SHP77 (cell line): ENCODE results near the gene CDC23.
"Not testable (repeated sequence)": the region's sequence is repeated elsewhere in the genome, so short reads cannot be mapped to it uniquely, and the experiment has no call there.

Experiments used
- DNase-seq, 2 experiments: peaks; one replicate each; lab custom pipeline; 2025; lab: John Stamatoyannopoulos, UW

Gene CDC23

GRCh38 chr5:138213161-138214029 is at the start of gene CDC23:
Gene CDC23 (minus strand): TSS chr5:138213323. CDS start chr5:138213312, 11 bp downstream.
- peak; percentile 98 to 99 for DNase-seq

GRCh38 chr5:138258704-138259292 is 45.7 kb upstream of the CDC23 start:
- DNase-seq = no peak

GRCh38 chr5:138257583-138257982 is 44.5 kb upstream of the CDC23 start:
- DNase-seq = no peak

- DNase-seq = no peak
Measured at GRCh38 chr5:138252944-138253343, 39.8 kb upstream of the CDC23 start.

- not testable (repeated sequence) for DNase-seq
Measured at GRCh38 chr5:138247800-138248199, 34.7 kb upstream of the CDC23 start.

GRCh38 chr5:138246822-138247221 is 33.7 kb upstream of the CDC23 start:
- DNase-seq = no peak

- DNase-seq = no peak
Measured at GRCh38 chr5:138246334-138246733, 33.2 kb upstream of the CDC23 start.

GRCh38 chr5:138245717-138246116 is 32.6 kb upstream of the CDC23 start:
- no peak for DNase-seq

GRCh38 chr5:138243794-138244193 is 30.7 kb upstream of the CDC23 start:
- no peak for DNase-seq

- no peak for DNase-seq
Measured at GRCh38 chr5:138241688-138242571, 28.8 kb upstream of the CDC23 start.

GRCh38 chr5:138240650-138241385 is 27.7 kb upstream of the CDC23 start:
- DNase-seq = no peak

GRCh38 chr5:138238034-138238433 is 24.9 kb upstream of the CDC23 start:
- no peak for DNase-seq

GRCh38 chr5:138234651-138235050 is 21.5 kb upstream of the CDC23 start:
- DNase-seq = no peak

- DNase-seq = no peak
Measured at GRCh38 chr5:138233280-138233679, 20.2 kb upstream of the CDC23 start.

- peak; percentile 5 to 17 for DNase-seq
Measured at GRCh38 chr5:138230981-138231589, 18.0 kb upstream of the CDC23 start.

- no peak for DNase-seq
Measured at GRCh38 chr5:138230261-138230660, 17.1 kb upstream of the CDC23 start.

GRCh38 chr5:138229387-138229786 is 16.3 kb upstream of the CDC23 start:
- DNase-seq = no peak

- no peak for DNase-seq
Measured at GRCh38 chr5:138226910-138227309, 13.8 kb upstream of the CDC23 start.

GRCh38 chr5:138224712-138225111 is 11.6 kb upstream of the CDC23 start:
- no peak for DNase-seq

- no peak for DNase-seq
Measured at GRCh38 chr5:138223532-138223931, 10.4 kb upstream of the CDC23 start.

GRCh38 chr5:138216799-138217198 is 3.7 kb upstream of the CDC23 start:
- DNase-seq = no peak
